ENCODE measurements around the gene EFNA5. TPM values are rescaled to one million over a fixed set of nuclear protein-coding genes. Genes with fewer than 3 reads are reported as not detected.

The EFNA5 gene
- total RNA-seq, 1 experiment from 2014 or later, result 0.22 TPM

DNA sequence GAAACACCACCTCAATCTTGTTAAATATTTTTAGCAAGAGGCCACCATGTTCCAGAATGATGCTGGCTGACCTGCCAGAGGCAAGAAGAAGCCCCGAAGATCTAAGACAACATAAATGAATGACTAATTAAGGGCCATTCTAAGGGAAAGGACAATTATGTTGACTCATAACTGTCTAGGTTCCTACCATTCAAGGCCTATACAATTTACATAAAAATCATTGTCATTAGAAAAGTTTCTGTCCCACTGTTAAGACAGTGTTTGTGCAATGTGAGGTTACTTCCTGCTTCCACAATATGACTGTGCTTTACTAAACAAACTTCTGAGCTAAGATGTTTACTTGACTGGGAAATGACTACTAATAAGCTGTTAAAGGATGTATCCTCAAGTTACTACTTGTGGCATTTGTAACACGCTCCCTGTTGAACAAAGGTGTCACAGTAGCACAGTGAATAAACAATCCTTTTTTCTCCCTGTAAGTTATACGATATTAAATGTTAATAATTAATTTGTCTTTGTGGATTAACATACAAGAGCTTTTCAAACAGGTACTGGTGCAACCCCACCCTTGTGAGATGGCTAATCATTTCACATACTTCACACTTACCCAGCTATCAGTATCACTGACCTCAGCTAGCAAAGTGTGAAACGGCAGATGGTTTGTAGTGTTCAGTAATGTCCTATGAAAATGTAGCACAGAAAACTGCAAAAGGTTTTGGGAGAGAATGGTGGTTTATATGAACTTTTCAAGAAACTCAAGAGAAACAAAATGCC, 195.8 kb downstream of the EFNA5 start:
- Histone ChIP-seq H3K9ac (ENCODE audit: low read length) (no peak overlapping the region), H3K4me2 (ENCODE audit: low read length) (no peak overlapping the region), H3K4me3 (replicated peaks in 1 of 2; ENCODE audit: low read depth in 1 of 2, low read length in 2 of 2) (no peak overlapping the region), H3K36me3 (ENCODE audit: control insufficient read depth in 1 of 2, insufficient read depth in 2 of 2, low read length in 2 of 2) (no peaks in the 10 kb centered on the region), H4K20me1 (ENCODE audit: insufficient read depth) (no peaks in the 10 kb centered on the region), H3K79me2 (ENCODE audit: insufficient read depth, low read length) (no peaks in the 10 kb centered on the region), H3K9me3 (ENCODE audit: control insufficient read depth in 1 of 2, insufficient read depth in 1 of 2, low read depth in 1 of 2, low read length in 2 of 2) (no peaks in the 10 kb centered on the region), H3K27ac (ENCODE audit: low read depth, low read length) (no peak overlapping the region), H3K4me1 (ENCODE audit: control insufficient read depth in 1 of 2, insufficient read depth in 2 of 2, low read length in 2 of 2) (peaks cover 5 to 6% of the 10 kb centered on the region in 2 experiments; a peak in 3 of 4 replicates), H2AFZ (ENCODE audit: low read depth, low read length, poor library complexity, severe bottlenecking) (no peak overlapping the region), H3K27me3 (ENCODE audit: insufficient read depth, low read length) (no peaks in the 10 kb centered on the region), H3K9me2 (ENCODE audit: insufficient read depth) (no peaks in the 10 kb centered on the region)
- ChIA-PET RAD21 (ENCODE audit: low non-redundant PET in 1 of 2, low total read pairs in 2 of 2, uncharacterized antibody in 2 of 2, unreplicated experiment in 2 of 2) (no interaction called here), POLR2A (no interaction called here), CTCF (interaction anchor here (1.2 kb wide), 1 partner anchor 97 kb away, joined by 3 read pairs; no protein-coding TSS in a partner anchor)
- intact Hi-C loops (cut with micrococcal nuclease), result no loop called here
- ATAC-seq (no peak), DNase-seq (ENCODE audit: low read depth, low spot score) (no peak)
- TF ChIP-seq CEBPB (IDR thresholded peaks at IDR 0.05; ENCODE audit: low read depth) (no peak), FOSL1 (IDR thresholded peaks at IDR 0.05; ENCODE audit: low read depth) (no peak), POLR2AphosphoS5 (IDR thresholded peaks at IDR 0.05; ENCODE audit: low read depth, low read length) (no peak), ELF1 (IDR thresholded peaks at IDR 0.05; ENCODE audit: borderline replicate concordance, low read depth) (no peak)
- TF ChIP-seq, protein P1, sequence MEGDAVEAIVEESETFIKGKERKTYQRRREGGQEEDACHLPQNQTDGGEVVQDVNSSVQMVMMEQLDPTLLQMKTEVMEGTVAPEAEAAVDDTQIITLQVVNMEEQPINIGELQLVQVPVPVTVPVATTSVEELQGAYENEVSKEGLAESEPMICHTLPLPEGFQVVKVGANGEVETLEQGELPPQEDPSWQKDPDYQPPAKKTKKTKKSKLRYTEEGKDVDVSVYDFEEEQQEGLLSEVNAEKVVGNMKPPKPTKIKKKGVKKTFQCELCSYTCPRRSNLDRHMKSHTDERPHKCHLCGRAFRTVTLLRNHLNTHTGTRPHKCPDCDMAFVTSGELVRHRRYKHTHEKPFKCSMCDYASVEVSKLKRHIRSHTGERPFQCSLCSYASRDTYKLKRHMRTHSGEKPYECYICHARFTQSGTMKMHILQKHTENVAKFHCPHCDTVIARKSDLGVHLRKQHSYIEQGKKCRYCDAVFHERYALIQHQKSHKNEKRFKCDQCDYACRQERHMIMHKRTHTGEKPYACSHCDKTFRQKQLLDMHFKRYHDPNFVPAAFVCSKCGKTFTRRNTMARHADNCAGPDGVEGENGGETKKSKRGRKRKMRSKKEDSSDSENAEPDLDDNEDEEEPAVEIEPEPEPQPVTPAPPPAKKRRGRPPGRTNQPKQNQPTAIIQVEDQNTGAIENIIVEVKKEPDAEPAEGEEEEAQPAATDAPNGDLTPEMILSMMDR (IDR thresholded peaks at IDR 0.05 in 2 of 3, conservative IDR thresholded peaks at IDR 0.05 in 1 of 3; ENCODE audit: borderline replicate concordance in 1 of 3, insufficient read depth in 1 of 3, low read depth in 2 of 3, low read length in 2 of 3), result no peak
- BruUV-seq (replicated peaks), result no TSS peak

DNA sequence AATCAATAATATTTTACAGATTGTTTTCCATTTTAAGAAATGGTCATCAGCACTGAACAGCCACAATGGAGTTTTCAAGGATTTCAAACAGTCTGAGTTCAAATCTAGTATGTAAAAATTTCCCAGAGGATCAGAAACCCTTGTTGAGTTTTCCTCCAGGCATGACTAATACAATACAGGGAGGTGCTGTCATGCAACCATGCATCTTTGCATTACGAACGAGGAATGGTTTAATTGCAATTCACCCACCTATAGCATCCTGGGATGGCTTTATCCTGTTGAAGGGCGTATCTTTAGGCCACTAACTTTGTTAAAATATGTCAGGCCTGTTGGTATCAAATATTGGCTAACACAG, 196.4 kb downstream of the EFNA5 start:
- H2AFZ ChIP-seq (ENCODE audit: low read depth, low read length, poor library complexity, severe bottlenecking), result no peak overlapping the region
- no peaks in the 10 kb centered on the region for H3K79me2 ChIP-seq (ENCODE audit: insufficient read depth, low read length)
- peaks cover 11% of the 10 kb centered on the region in 2 experiments; a peak in 3 of 4 replicates for H3K4me1 ChIP-seq (ENCODE audit: control insufficient read depth in 1 of 2, insufficient read depth in 2 of 2, low read length in 2 of 2)
- H3K9me2 ChIP-seq (ENCODE audit: insufficient read depth), result no peaks in the 10 kb centered on the region
- H3K27ac ChIP-seq (ENCODE audit: low read depth, low read length), result no peak overlapping the region
- no peaks in the 10 kb centered on the region for H3K9me3 ChIP-seq (ENCODE audit: control insufficient read depth in 1 of 2, insufficient read depth in 1 of 2, low read depth in 1 of 2, low read length in 2 of 2)
- ChIA-PET RAD21 (ENCODE audit: low non-redundant PET in 1 of 2, low total read pairs in 2 of 2, uncharacterized antibody in 2 of 2, unreplicated experiment in 2 of 2) (no interaction called here), CTCF (interaction anchor here (1.2 kb wide), 1 partner anchor 98 kb away, joined by 3 read pairs; no protein-coding TSS in a partner anchor), POLR2A (no interaction called here)
- intact Hi-C loops (cut with micrococcal nuclease), result no loop called here
- no peak overlapping the region for H3K4me2 ChIP-seq (ENCODE audit: low read length)
- no peaks in the 10 kb centered on the region for H3K27me3 ChIP-seq (ENCODE audit: insufficient read depth, low read length)
- no peaks in the 10 kb centered on the region for H3K36me3 ChIP-seq (ENCODE audit: control insufficient read depth in 1 of 2, insufficient read depth in 2 of 2, low read length in 2 of 2)
- DNase-seq (ENCODE audit: low read depth, low spot score) (no peak), ATAC-seq (no peak)
- no peaks in the 10 kb centered on the region for H4K20me1 ChIP-seq (ENCODE audit: insufficient read depth)
- BruUV-seq (replicated peaks), result no TSS peak
- H3K4me3 ChIP-seq (replicated peaks in 1 of 2; ENCODE audit: low read depth in 1 of 2, low read length in 2 of 2), result no peak overlapping the region
- H3K9ac ChIP-seq (ENCODE audit: low read length), result no peak overlapping the region
- no peak for TF ChIP-seq CEBPB (IDR thresholded peaks at IDR 0.05; ENCODE audit: low read depth)
- TF ChIP-seq, protein P2, sequence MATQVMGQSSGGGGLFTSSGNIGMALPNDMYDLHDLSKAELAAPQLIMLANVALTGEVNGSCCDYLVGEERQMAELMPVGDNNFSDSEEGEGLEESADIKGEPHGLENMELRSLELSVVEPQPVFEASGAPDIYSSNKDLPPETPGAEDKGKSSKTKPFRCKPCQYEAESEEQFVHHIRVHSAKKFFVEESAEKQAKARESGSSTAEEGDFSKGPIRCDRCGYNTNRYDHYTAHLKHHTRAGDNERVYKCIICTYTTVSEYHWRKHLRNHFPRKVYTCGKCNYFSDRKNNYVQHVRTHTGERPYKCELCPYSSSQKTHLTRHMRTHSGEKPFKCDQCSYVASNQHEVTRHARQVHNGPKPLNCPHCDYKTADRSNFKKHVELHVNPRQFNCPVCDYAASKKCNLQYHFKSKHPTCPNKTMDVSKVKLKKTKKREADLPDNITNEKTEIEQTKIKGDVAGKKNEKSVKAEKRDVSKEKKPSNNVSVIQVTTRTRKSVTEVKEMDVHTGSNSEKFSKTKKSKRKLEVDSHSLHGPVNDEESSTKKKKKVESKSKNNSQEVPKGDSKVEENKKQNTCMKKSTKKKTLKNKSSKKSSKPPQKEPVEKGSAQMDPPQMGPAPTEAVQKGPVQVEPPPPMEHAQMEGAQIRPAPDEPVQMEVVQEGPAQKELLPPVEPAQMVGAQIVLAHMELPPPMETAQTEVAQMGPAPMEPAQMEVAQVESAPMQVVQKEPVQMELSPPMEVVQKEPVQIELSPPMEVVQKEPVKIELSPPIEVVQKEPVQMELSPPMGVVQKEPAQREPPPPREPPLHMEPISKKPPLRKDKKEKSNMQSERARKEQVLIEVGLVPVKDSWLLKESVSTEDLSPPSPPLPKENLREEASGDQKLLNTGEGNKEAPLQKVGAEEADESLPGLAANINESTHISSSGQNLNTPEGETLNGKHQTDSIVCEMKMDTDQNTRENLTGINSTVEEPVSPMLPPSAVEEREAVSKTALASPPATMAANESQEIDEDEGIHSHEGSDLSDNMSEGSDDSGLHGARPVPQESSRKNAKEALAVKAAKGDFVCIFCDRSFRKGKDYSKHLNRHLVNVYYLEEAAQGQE (IDR thresholded peaks at IDR 0.05; ENCODE audit: low read depth), result no peak
- TF ChIP-seq EZH2 (IDR thresholded peaks at IDR 0.05), result no peak
- TF ChIP-seq, protein P3, sequence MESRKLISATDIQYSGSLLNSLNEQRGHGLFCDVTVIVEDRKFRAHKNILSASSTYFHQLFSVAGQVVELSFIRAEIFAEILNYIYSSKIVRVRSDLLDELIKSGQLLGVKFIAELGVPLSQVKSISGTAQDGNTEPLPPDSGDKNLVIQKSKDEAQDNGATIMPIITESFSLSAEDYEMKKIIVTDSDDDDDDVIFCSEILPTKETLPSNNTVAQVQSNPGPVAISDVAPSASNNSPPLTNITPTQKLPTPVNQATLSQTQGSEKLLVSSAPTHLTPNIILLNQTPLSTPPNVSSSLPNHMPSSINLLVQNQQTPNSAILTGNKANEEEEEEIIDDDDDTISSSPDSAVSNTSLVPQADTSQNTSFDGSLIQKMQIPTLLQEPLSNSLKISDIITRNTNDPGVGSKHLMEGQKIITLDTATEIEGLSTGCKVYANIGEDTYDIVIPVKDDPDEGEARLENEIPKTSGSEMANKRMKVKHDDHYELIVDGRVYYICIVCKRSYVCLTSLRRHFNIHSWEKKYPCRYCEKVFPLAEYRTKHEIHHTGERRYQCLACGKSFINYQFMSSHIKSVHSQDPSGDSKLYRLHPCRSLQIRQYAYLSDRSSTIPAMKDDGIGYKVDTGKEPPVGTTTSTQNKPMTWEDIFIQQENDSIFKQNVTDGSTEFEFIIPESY (IDR thresholded peaks at IDR 0.05; ENCODE audit: extremely low read depth, insufficient replicate concordance, low read length), result no peak
- TF ChIP-seq ELF1 (IDR thresholded peaks at IDR 0.05; ENCODE audit: borderline replicate concordance, low read depth), result no peak
- no peak for TF ChIP-seq RAD21 (IDR thresholded peaks at IDR 0.05; ENCODE audit: low read depth)
- TF ChIP-seq SRF (IDR thresholded peaks at IDR 0.05; ENCODE audit: low read depth), result no peak
- TF ChIP-seq, protein P4, sequence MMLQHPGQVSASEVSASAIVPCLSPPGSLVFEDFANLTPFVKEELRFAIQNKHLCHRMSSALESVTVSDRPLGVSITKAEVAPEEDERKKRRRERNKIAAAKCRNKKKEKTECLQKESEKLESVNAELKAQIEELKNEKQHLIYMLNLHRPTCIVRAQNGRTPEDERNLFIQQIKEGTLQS (IDR thresholded peaks at IDR 0.05), result no peak
